OCI-LY3 (cell line): ENCODE data around the gene WDR59.

Source experiments
- H2AFZ ChIP-seq: fragments of 200-600, 300-600 bp; shearing (Covaris generic); 2 replicates; pipeline ENCODE4 v1.6.0; 2014; ENCODE audit warnings: antibody characterized with exemption, low read depth, low read length
- H3K27ac ChIP-seq: fragments of 200-600, 300-600 bp; sonication (generic); 2 replicates; pipeline ENCODE4 v1.5.1; 2014; ENCODE audit warnings: mild to moderate bottlenecking, low read length, moderate library complexity, mixed read lengths
- H3K27me3 ChIP-seq: fragments of 200-600, 300-600 bp; sonication (generic); 2 replicates; pipeline ENCODE4 v1.6.1; 2014; ENCODE audit warnings: low read depth, low read length, mixed read lengths
- H3K36me3 ChIP-seq: fragments of 200-600, 300-600 bp; sonication (generic); replicated peaks from 2 replicates; pipeline ENCODE3; 2014; ENCODE audit warnings: low read depth, low read length, mixed read lengths
- H3K4me1 ChIP-seq: fragments of 300-600, 200-600 bp; sonication (generic); 2 replicates; pipeline ENCODE4 v1.6.1; 2014; ENCODE audit warnings: low read length, mixed read lengths
- H3K4me2 ChIP-seq: fragments of 200-600, 300-600 bp; sonication (generic); 2 replicates; pipeline ENCODE4 v1.6.1; 2014; ENCODE audit warnings: low read length, mixed read lengths
- H3K4me3 ChIP-seq: fragments of 300-600, 200-600 bp; sonication (generic); 2 replicates; pipeline ENCODE4 v1.5.1; 2014; ENCODE audit warnings: antibody characterized with exemption, mild to moderate bottlenecking, low read length, moderate library complexity
- H3K79me2 ChIP-seq: fragments of 300-600, 200-600 bp; shearing (Covaris generic); 2 replicates; pipeline ENCODE4 v1.6.1; 2014; ENCODE audit warnings: mild to moderate bottlenecking, low read length, mixed read lengths
- H3K9ac ChIP-seq: fragments of 300-600, 200-600 bp; shearing (Covaris generic); 2 replicates; pipeline ENCODE4 v1.6.0; 2014; ENCODE audit warnings: mild to moderate bottlenecking, low read length, moderate library complexity
- H3K9me3 ChIP-seq: fragments of 200-600, 300-600 bp; shearing (Covaris generic); 2 replicates; pipeline ENCODE4 v1.6.1; 2014; ENCODE audit warnings: low read length, mixed read lengths; ENCODE audit not compliant: insufficient read depth
- H4K20me1 ChIP-seq: fragments of 200-600, 300-600 bp; sonication (generic); 2 replicates; pipeline ENCODE4 v1.6.1; 2016; ENCODE audit warnings: low read length, mixed read lengths; ENCODE audit not compliant: insufficient read depth
- EZH2phosphoT487 ChIP-seq: fragments of 200-600 bp; shearing (Covaris generic); IDR thresholded peaks from 2 replicates; pipeline ENCODE4 v1.6.1; 2018; ENCODE audit warnings: antibody characterized with exemption, mixed run types, low read depth
- TF ChIP-seq, protein P1 (sequence below): fragments of 200-600, 300-600 bp; sonication (generic); IDR thresholded peaks from 2 replicates; pipeline ENCODE4 v1.5.1; 2014; ENCODE audit warnings: antibody characterized with exemption, low read length, low read depth

Gene WDR59, protein sequence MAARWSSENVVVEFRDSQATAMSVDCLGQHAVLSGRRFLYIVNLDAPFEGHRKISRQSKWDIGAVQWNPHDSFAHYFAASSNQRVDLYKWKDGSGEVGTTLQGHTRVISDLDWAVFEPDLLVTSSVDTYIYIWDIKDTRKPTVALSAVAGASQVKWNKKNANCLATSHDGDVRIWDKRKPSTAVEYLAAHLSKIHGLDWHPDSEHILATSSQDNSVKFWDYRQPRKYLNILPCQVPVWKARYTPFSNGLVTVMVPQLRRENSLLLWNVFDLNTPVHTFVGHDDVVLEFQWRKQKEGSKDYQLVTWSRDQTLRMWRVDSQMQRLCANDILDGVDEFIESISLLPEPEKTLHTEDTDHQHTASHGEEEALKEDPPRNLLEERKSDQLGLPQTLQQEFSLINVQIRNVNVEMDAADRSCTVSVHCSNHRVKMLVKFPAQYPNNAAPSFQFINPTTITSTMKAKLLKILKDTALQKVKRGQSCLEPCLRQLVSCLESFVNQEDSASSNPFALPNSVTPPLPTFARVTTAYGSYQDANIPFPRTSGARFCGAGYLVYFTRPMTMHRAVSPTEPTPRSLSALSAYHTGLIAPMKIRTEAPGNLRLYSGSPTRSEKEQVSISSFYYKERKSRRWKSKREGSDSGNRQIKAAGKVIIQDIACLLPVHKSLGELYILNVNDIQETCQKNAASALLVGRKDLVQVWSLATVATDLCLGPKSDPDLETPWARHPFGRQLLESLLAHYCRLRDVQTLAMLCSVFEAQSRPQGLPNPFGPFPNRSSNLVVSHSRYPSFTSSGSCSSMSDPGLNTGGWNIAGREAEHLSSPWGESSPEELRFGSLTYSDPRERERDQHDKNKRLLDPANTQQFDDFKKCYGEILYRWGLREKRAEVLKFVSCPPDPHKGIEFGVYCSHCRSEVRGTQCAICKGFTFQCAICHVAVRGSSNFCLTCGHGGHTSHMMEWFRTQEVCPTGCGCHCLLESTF

DNA sequence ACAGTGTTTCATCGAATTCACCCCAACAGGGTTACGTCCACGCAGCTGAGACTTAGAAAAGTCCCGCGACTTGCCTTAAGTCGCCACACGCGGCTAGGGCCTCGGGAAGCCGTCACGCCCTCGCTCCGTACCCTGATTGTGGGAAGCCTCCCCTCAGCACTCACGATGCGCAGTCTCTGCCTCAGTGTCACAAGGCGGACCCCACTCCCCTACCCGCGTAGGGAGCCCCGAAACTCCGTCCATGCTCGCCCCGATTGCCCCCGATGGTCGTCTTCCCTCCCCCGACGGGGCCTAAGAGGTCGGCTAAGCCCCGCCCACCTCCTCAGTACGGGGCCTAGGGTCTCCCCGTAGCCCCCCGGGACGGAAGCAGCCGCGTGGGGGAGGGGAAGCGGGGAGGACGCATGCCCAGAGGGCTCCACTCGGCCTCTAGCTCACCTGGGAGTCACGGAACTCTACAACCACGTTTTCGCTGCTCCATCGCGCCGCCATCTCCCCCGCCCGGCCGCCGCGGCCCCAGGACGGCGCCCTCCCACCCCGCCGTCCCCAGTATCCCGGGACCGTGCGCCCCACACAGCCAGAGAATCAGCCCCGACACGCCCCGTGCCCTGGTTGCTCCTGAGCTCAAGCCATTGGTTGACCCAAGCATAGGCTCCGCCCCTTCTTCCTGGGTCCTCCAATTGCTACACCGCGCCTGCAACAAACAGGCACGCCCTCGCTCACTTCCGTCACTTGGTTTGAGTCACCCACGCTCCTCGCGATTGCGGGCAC is at the start of gene WDR59:
WDR59 (minus strand) TSS at position 595 of the 768 bp plus-strand sequence; CDS start at position 489, 106 bp downstream.
- Histone ChIP-seq H3K36me3 (no peaks in the 10 kb centered on the region), H3K4me1 (no peaks in the 10 kb centered on the region), H3K9ac (peak within 1 kb of the TSS; percentile 80), H3K27ac (peak within 1 kb of the TSS; percentile 15), H3K4me2 (peak within 1 kb of the TSS; percentile 85), H3K27me3 (peaks cover under 1% of the 10 kb centered on the region; the same call in 1 of the 2 replicates), H2AFZ (peak within 1 kb of the TSS; percentile 71; the same call in 1 of the 2 replicates), H3K4me3 (peak within 1 kb of the TSS; percentile 86), H3K79me2 (peaks cover 22% of the 10 kb centered on the region), H4K20me1 (peaks cover 7% of the 10 kb centered on the region; the same call in 1 of the 2 replicates), H3K9me3 (no peaks in the 10 kb centered on the region)
- TF ChIP-seq EZH2phosphoT487 = no peak
- TF ChIP-seq, protein P1, sequence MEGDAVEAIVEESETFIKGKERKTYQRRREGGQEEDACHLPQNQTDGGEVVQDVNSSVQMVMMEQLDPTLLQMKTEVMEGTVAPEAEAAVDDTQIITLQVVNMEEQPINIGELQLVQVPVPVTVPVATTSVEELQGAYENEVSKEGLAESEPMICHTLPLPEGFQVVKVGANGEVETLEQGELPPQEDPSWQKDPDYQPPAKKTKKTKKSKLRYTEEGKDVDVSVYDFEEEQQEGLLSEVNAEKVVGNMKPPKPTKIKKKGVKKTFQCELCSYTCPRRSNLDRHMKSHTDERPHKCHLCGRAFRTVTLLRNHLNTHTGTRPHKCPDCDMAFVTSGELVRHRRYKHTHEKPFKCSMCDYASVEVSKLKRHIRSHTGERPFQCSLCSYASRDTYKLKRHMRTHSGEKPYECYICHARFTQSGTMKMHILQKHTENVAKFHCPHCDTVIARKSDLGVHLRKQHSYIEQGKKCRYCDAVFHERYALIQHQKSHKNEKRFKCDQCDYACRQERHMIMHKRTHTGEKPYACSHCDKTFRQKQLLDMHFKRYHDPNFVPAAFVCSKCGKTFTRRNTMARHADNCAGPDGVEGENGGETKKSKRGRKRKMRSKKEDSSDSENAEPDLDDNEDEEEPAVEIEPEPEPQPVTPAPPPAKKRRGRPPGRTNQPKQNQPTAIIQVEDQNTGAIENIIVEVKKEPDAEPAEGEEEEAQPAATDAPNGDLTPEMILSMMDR = no peak

DNA sequence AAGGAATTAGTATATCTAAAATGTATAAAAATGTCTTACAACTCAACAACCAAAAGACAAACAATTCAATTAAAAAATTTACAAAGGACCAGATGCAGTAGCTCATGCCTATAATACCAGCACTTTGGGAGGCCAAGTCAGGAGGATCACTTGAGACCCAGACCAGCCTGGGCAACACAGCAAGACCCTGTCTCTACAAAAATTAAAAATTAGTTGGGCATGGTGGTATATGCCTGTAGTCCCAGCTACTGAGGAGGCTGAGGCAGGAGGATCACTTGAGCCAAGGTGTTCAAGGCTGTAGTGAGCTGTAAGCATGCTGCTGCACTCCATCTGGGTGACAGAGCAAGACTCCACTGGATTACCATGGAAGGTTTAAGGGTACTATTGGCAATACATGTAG is 47.7 kb upstream of the WDR59 start:
- Histone ChIP-seq H3K27me3 (no peaks in the 10 kb centered on the region), H3K4me1 (peaks cover 7% of the 10 kb centered on the region), H3K4me2 (no peak overlapping the region), H3K9me3 (no peaks in the 10 kb centered on the region), H3K27ac (no peak overlapping the region), H3K36me3 (no peaks in the 10 kb centered on the region), H2AFZ (no peak overlapping the region), H3K9ac (no peak overlapping the region), H4K20me1 (no peaks in the 10 kb centered on the region), H3K79me2 (no peaks in the 10 kb centered on the region), H3K4me3 (no peak overlapping the region)
- TF ChIP-seq, protein P1 = no peak
- no peak for TF ChIP-seq EZH2phosphoT487

DNA sequence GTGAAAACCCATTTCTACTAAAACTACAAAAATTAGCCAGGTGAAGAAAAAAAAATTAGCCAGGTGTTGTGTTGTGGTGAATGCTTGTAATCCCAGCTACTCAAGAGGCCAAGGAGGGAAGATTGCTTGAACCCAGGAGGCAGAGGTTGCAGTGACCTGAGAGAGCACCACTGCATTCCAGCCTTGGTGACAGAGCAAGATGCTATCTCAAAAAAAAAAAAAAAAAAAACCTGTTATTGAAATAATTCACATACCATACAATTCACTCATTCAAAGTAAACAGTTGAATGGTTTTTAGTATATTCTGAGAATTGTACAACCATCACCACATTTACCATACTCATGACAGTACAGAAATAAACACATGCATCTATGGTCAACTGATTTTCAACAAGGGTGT is 44.9 kb upstream of the WDR59 start:
- Histone ChIP-seq H3K4me3 (no peak overlapping the region), H4K20me1 (no peaks in the 10 kb centered on the region), H3K9ac (no peak overlapping the region), H3K4me2 (no peak overlapping the region), H3K9me3 (no peaks in the 10 kb centered on the region), H3K4me1 (peaks cover 7% of the 10 kb centered on the region), H3K36me3 (no peaks in the 10 kb centered on the region), H3K27me3 (no peaks in the 10 kb centered on the region), H2AFZ (no peak overlapping the region), H3K79me2 (no peaks in the 10 kb centered on the region), H3K27ac (no peak overlapping the region)
- TF ChIP-seq EZH2phosphoT487 = no peak
- TF ChIP-seq, protein P1 = no peak
